IgD-negative memory B cell (primary cell): ENCODE data around the gene SLC25A19. TPM values are rescaled to one million over a fixed set of nuclear protein-coding genes. Genes with fewer than 3 reads are reported as not detected.

ENCODE experiments used
- H3K27ac Mint-ChIP-seq, 3 donors: one replicate each; pipeline ENCODE4 v1.8.0; 2020 to 2022; ENCODE audit warnings: mild to moderate bottlenecking in 3 of 3, mixed read lengths in 3 of 3, moderate library complexity in 1 of 3
- H3K27me3 Mint-ChIP-seq: one replicate; pipeline ENCODE4 v1.8.0; 2021; ENCODE audit warnings: mixed read lengths
- H3K36me3 Mint-ChIP-seq: one replicate; pipeline ENCODE4 v1.8.0; 2020; ENCODE audit warnings: mild to moderate bottlenecking, mixed read lengths
- H3K4me1 Mint-ChIP-seq, 3 donors: one replicate each; pipeline ENCODE4 v1.8.0; 2020 to 2022; ENCODE audit warnings: mixed read lengths in 3 of 3, mild to moderate bottlenecking in 1 of 3
- H3K4me3 Mint-ChIP-seq, 4 donors: one replicate each; pipeline ENCODE4 v1.8.0; 2020 to 2022; ENCODE audit warnings: mild to moderate bottlenecking in 4 of 4, mixed read lengths in 4 of 4, moderate library complexity in 3 of 4
- H3K9me3 Mint-ChIP-seq, 3 donors: one replicate each; pipeline ENCODE4 v1.8.0; 2020 to 2021; ENCODE audit warnings: mixed read lengths in 3 of 3, mild to moderate bottlenecking in 1 of 3
- polyA plus RNA-seq: library from polyadenylated mRNA; unstranded; fragments of 300-500 nt; fragmentation: Illumina TruSeq; gene quantifications from one replicate; pipeline ENCODE4 v1.2.3, GENCODE V29; 2021

SLC25A19 gene
- polyA plus RNA-seq, result 22.0 TPM

DNA sequence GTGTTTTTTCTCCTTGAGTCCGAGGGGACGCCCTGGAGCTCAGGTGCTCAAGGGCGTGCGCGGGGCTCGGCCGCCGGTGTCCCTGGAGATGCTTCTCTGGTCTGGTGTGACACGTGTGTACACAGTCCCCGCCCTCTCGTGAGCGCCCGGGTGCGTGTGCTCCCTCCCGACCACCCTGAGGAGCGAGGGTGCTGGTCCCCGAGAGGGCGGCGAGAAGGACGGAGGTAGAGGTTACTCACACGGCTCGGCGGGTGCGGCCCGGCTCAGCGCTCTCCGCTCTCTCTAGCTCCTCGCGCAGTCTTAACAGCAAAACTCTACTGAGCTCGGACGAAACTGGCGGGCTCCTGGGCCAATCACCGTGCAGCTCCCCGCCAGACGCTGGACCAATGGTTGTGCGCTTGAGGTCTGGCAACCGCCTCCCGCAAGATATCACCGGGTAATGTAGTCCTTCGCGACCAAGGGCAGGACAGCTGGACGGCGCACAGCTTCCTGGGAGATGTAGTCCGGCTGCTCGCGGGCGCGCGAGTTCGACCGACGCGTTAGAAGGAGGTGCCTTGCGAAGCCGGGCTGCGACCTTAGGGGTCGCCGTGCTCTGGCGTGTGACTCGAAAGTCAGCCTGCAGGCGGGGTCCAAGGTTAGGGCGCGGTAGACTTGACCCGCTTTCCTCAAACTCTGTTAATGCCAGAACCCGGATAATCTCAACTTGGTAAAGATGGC lies at the start of gene SLC25A19:
Gene SLC25A19, minus strand, starts transcription at position 319 of the 717 bp plus-strand sequence. CDS start 2,669 bp downstream, outside the sequence.
- Mint-ChIP-seq H3K4me3 (peak within 1 kb of the TSS; percentile 97 to 100 (median 98)), H3K36me3 (peaks cover 1% of the 10 kb centered on the region), H3K27ac (peak within 1 kb of the TSS; percentile 98 to 100 (median 99)), H3K27me3 (no peaks in the 10 kb centered on the region), H3K9me3 (no peaks in the 10 kb centered on the region), H3K4me1 (peaks cover 10 to 22% (median 17%) of the 10 kb centered on the region in 3 donors)

DNA sequence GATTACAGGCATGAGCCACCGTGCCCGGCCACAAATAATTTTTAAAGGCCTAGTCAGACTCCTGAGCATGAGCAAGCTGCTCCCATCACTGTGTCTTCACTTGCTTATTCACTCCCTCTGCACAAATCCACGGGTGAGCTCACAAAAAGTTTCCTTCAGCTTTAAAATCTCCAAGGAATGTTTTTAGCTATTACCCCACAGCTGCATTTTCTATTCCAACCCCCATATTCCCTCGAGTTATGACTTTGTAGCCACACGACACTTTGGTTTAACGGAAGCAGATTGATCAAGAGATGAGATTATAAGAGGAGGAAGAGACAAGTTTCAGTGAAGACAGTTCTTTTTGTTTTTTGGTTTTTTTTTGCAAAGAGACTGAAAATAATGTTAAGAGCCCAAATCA lies 49.1 kb upstream of the SLC25A19 start:
- Mint-ChIP-seq H3K27ac (peak overlapping the region; percentile 77 to 95 (median 91)), H3K4me1 (peaks cover 55 to 63% (median 59%) of the 10 kb centered on the region in 3 donors), H3K4me3 (peak overlapping the region; percentile 52 to 83 (median 59)), H3K27me3 (peaks cover 3% of the 10 kb centered on the region), H3K9me3 (no peaks in the 10 kb centered on the region), H3K36me3 (peaks cover 6% of the 10 kb centered on the region)

DNA sequence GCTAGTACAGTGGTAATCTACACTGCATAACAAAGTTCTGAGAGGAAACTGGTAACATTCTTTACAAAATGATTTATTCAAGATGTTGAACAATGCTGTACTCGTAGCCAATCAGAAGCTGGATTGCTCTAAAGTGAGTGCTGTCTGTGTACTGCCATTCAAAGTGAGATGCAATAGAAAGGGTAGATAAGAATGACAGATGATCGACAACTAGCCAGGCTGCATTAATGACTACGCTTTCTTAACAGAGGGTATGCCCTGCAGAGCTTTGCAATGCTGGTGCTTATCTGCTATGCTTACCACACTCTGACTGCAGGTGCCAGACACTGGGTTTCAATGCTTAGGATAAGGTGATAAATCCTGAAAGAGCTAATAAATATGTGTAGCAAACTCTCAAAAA lies 46.1 kb upstream of the SLC25A19 start:
- H3K36me3 Mint-ChIP-seq, result peaks cover 7% of the 10 kb centered on the region
- H3K27ac Mint-ChIP-seq, result peak overlapping the region in 1 of 3 donors; percentile 54
- H3K27me3 Mint-ChIP-seq, result no peaks in the 10 kb centered on the region
- peaks cover 57 to 66% (median 60%) of the 10 kb centered on the region in 3 donors for H3K4me1 Mint-ChIP-seq
- H3K9me3 Mint-ChIP-seq, result no peaks in the 10 kb centered on the region
- H3K4me3 Mint-ChIP-seq, result peak overlapping the region in 1 of 4 donors; percentile 0

DNA sequence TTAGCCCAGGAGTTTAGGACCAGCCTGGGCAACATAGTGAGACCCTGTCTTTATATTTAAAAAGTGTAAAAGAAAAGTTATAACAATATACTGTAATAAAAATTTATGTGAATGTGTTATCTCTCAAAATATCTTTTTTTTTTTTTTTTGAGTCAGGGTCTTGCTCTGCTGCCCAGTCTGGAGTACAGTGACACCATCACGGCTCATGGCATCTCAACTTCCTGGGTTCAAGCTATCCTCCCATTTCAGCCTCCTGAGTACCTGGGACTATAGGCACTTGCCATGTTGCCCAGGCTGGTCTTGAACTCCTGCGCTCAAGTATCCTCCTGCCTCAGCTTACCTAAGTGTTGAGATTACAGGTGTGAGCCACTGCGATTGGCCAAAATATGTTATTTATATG lies 45.5 kb upstream of the SLC25A19 start:
- Mint-ChIP-seq H3K27ac (peak overlapping the region in 1 of 3 donors; percentile 54), H3K4me3 (no peak overlapping the region), H3K36me3 (peaks cover 7% of the 10 kb centered on the region), H3K4me1 (peaks cover 53 to 62% (median 55%) of the 10 kb centered on the region in 3 donors), H3K27me3 (no peaks in the 10 kb centered on the region), H3K9me3 (no peaks in the 10 kb centered on the region)

DNA sequence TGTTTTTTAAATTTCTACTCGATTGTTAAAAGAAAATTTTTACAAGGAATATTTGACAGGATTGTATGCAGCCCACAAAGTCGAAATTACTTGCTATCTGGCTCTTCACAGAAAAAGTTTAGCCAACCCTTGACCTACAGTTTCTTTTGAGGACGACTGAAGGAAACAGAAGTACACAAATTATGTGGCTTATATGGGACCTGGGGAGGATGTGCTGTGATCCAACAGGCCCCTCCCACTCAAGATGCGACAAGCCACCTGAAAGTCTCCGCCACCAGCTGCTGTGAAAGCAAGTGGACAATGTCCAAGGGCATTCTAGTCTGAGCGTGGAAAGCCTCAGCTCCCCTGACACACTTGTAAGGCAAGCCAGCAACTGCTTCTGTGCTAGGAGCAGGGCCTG lies 42.4 kb upstream of the SLC25A19 start:
- Mint-ChIP-seq H3K4me3 (peak overlapping the region in 3 of 4 donors; percentile 14 to 65 (median 45)), H3K4me1 (peaks cover 48 to 50% (median 50%) of the 10 kb centered on the region in 3 donors), H3K27me3 (no peaks in the 10 kb centered on the region), H3K27ac (peak overlapping the region; percentile 85 to 86 (median 86)), H3K36me3 (peaks cover 5% of the 10 kb centered on the region), H3K9me3 (no peaks in the 10 kb centered on the region)

DNA sequence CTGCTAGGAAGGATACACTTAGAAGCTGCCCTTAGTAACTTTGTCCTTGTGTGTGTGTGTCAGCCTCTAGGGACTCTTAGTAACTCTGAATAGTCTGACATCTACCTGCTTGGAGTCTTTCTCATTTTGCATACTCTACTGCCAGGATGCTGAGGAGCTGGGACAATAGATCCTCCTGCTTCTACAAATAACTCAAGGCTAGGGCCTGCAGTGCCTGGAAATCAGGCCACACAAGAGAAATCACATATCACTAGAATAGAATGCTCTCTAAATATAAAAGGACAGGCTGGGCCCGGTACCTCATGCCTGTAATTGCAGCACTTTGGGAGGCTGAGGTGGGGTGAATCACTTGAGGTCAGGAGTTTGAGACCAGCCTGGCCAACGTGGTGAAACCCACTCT lies 38.5 kb upstream of the SLC25A19 start:
- H3K9me3 Mint-ChIP-seq, result no peaks in the 10 kb centered on the region
- H3K4me1 Mint-ChIP-seq, result peaks cover 38 to 52% (median 51%) of the 10 kb centered on the region in 3 donors
- peak overlapping the region in 1 of 4 donors; percentile 49 for H3K4me3 Mint-ChIP-seq
- H3K27ac Mint-ChIP-seq, result peak overlapping the region; percentile 65 to 78 (median 66)
- H3K36me3 Mint-ChIP-seq, result peaks cover 8% of the 10 kb centered on the region
- no peaks in the 10 kb centered on the region for H3K27me3 Mint-ChIP-seq

DNA sequence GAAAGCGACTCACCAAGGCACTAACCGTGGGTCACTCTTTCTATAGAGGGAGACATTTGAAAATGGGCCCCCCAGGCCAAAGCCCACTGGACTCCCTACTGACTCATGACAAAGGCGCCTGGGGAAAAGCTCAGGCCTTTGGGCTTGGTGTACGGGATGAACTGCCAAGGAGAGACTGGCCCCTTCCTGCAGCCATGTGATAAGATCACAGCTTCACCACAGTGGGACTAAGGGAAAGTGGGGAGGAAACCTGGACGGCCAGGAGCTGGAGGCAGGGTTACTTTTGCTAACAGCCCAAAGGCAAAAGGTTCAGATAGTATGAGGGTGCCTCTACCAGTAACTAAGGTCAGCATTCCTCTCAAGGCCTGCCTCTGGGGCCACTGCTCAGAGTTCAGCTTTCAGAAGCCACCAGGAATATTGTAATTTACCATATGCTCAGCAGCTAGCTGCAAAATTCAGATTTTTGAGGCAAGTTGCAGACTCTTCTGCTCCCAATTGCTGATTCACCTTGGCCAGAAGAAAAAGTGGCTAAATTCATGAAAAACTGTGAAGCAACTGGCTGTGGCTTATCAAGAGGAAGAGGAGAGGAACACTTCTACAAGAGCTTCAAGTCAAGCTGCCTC lies 37.1 kb upstream of the SLC25A19 start:
- Mint-ChIP-seq H3K4me1 (peaks cover 27 to 40% (median 39%) of the 10 kb centered on the region in 3 donors), H3K27me3 (no peaks in the 10 kb centered on the region), H3K9me3 (no peaks in the 10 kb centered on the region), H3K36me3 (peaks cover 2% of the 10 kb centered on the region), H3K4me3 (peak overlapping the region in 2 of 4 donors; percentile 18 to 86), H3K27ac (peak overlapping the region; percentile 87 to 93 (median 89))

DNA sequence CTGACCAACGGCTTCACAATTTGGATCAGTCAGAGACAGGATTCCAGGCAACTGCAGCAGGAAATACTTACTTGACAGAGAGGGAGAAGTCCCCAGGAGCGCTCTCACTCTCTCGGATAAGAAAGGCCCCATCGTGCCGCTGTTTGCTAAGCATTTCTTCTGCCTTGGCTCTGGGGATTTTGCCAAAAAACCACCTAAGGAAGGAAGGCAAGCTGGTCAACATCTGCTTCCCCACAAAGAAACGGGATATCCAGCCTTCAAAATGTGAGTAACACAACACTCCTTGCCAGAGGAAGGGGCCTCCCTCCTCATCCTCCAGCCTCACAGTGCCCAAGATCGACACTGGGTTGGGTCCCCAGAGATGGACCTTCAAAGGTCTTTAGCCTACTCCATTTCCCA lies 36.6 kb upstream of the SLC25A19 start:
- Mint-ChIP-seq H3K4me1 (peaks cover 23 to 40% (median 35%) of the 10 kb centered on the region in 3 donors), H3K4me3 (peak overlapping the region in 2 of 4 donors; percentile 18 to 86), H3K9me3 (no peaks in the 10 kb centered on the region), H3K27ac (peak overlapping the region; percentile 87 to 93 (median 90)), H3K27me3 (no peaks in the 10 kb centered on the region), H3K36me3 (peaks cover 2% of the 10 kb centered on the region)

DNA sequence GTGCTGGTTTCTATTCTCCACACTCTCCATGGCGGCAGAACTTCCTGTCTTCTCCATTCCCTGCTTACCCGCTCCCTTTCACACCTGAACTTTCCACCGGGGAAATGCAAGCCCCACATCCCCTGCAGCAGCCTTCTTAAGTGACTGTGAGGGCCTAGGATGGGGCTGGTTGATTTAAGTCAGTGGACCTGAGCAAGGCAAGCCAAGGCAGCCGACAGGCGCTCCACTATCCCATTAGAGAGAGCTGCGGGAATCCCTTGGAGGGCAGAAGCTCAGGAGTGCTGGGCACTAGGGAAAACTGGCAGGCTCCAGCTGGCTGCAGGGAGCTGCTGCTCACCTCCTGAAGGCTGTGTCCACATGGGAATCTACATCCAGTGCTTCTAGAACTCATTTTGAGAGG lies 36.1 kb upstream of the SLC25A19 start:
- Mint-ChIP-seq H3K4me1 (peaks cover 25 to 40% (median 37%) of the 10 kb centered on the region in 3 donors), H3K36me3 (peaks cover 2% of the 10 kb centered on the region), H3K4me3 (peak overlapping the region in 2 of 4 donors; percentile 18 to 86), H3K9me3 (no peaks in the 10 kb centered on the region), H3K27ac (peak overlapping the region; percentile 87 to 93 (median 90)), H3K27me3 (no peaks in the 10 kb centered on the region)

DNA sequence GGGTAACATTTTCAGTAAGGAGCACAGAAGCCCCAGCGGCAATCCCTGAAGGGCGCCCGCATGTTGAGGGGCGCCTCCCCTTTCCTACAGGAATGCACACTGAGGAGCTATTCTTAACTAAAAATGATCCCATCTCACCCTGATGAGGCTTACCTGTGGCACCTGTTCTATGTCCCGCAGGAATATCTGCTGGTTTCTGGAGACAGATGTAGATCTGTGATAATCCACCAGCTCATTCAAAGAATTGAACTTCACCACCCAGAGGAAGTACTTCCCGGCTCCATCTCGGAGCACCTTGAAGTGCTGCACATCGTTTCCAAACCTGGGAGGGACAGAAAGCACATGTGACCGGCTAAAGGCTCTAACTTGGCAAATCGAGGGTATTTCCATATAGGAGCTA lies 32.3 kb upstream of the SLC25A19 start:
- peak overlapping the region; percentile 89 to 95 (median 92) for H3K27ac Mint-ChIP-seq
- H3K9me3 Mint-ChIP-seq, result no peaks in the 10 kb centered on the region
- H3K27me3 Mint-ChIP-seq, result no peaks in the 10 kb centered on the region
- no peak overlapping the region for H3K4me3 Mint-ChIP-seq
- H3K36me3 Mint-ChIP-seq, result peaks cover 2% of the 10 kb centered on the region
- peaks cover 41 to 59% (median 48%) of the 10 kb centered on the region in 3 donors for H3K4me1 Mint-ChIP-seq

DNA sequence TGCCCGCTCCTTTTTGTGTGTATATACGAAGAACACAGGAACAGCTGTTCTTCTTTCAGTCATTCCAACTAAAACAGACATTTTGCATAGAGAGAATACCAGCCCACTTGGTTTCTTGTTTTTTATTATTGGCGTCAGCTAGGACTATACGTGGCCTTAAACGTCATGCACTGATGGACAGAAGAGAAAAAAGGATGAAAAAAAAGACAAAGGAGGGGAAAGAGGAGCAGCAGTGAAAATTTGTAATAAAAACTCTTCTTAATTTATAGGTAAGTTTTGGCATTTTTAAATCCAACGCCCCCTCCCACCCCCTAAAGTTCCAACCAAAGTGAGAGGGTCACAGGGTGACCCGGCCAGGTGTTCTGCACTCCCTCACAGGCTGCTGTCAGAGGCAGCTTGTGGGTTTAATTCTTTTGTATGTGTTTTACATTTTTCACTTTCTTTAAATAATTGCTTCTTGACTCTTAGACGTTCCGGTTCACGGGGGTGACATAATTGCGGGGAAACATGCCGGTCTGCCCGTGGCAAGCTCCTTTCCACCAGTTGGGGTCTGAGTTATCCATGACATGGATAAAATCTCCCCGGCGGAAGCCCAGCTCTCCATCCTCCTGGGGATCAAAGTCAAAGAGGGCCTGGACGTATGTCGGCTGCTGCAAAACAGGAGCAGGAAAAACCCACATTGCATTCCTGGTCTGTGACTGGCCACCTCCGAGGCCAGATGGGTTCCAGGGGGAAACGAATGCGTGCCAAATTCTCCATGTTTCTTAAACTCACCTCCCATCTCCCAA lies 30.9 kb upstream of the SLC25A19 start:
- Mint-ChIP-seq H3K4me3 (peak overlapping the region; percentile 53 to 91 (median 60)), H3K4me1 (peaks cover 38 to 47% (median 39%) of the 10 kb centered on the region in 3 donors), H3K36me3 (peaks cover 2% of the 10 kb centered on the region), H3K9me3 (no peaks in the 10 kb centered on the region), H3K27ac (peak overlapping the region; percentile 89 to 95 (median 92)), H3K27me3 (no peaks in the 10 kb centered on the region)

DNA sequence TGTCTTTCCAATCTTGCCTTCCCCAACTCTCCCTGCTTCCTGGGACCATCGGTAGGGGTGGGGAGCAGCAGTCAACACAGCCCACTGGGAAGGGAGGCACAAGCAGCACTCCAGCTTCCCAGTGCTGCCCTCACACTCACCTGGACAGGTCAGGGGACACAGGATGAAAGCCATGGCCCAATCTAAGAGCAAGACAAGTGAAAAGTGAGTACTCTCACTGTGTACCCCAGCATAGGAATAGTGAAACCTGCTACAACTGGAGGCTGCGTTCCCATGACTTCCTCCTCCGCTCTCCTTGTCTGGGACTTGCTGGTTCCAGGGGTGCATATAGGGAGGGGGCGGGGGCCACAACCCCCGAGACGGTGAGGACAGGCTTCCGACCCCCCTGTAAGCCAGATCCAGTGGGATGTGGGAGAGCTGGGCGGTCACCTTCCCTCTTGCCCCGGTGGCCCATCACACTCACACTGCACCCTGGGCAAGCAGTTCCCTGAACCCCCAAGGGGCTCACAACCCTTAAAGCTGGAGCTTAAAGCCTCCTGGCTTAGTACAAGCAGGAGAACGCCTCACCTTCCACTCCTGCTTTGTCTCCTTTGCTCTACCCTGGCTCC lies 29.5 kb upstream of the SLC25A19 start:
- Mint-ChIP-seq H3K27me3 (no peaks in the 10 kb centered on the region), H3K36me3 (peaks cover 2% of the 10 kb centered on the region), H3K4me3 (peak overlapping the region in 2 of 4 donors; percentile 22 to 33), H3K27ac (peak overlapping the region; percentile 92 to 95 (median 94)), H3K9me3 (no peaks in the 10 kb centered on the region), H3K4me1 (peaks cover 43 to 50% (median 45%) of the 10 kb centered on the region in 3 donors)

DNA sequence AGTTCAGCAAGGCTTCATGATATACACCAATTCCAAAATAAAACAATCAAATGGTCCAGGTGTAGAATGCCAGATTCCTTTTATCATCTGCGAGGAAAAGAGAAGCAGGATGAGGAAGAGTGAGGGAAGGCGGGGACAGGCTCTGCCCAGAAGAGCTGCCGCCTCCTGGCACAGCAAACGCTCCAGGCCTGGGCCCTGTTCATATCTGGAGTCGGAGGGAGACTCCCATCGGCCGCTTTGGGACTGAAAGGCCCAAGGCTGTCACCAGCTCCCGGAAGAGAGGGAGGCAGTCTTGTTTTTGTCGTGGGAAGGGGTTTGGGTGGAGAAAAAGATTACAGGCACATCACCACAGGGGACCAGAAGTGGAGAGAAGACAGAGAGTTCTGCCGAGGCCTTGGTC lies 29.0 kb upstream of the SLC25A19 start:
- Mint-ChIP-seq H3K9me3 (no peaks in the 10 kb centered on the region), H3K36me3 (peaks cover 2% of the 10 kb centered on the region), H3K4me1 (peaks cover 40 to 47% (median 44%) of the 10 kb centered on the region in 3 donors), H3K27me3 (no peaks in the 10 kb centered on the region), H3K27ac (peak overlapping the region; percentile 92 to 95 (median 94)), H3K4me3 (peak overlapping the region in 3 of 4 donors; percentile 22 to 63 (median 33))

DNA sequence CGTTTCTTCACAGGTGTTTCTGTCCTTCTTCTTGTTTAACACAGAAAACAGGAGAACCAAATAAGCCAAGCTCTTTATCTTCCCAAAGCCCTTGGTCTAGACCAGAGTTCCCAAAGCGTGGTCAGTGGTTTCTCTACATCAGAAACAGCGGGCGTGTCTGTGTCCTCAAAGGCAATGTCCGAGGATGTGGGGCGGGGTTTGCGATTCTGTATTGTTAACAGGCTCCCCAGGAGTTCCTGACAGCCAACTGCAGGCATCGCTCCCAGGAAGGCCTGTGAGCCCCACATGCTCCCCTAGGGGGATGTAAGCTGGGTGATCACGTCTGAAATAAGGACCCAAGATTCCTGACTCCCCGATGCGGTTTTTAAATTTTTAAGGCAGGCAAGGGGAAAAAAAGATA lies 28.4 kb upstream of the SLC25A19 start:
- Mint-ChIP-seq H3K36me3 (no peaks in the 10 kb centered on the region), H3K9me3 (no peaks in the 10 kb centered on the region), H3K4me1 (peaks cover 40 to 46% (median 45%) of the 10 kb centered on the region in 3 donors), H3K27ac (peak overlapping the region; percentile 92 to 95 (median 94)), H3K27me3 (no peaks in the 10 kb centered on the region), H3K4me3 (peak overlapping the region in 1 of 4 donors; percentile 63)
